Embryonic facial prominence (tissue), 1 donor: Measurements from ENCODE around the gene PPP1R9B.

Experiments used
- DNase-seq: peaks from one replicate; pipeline ENCODE4 v3.0.0-alpha.2; 2016; ENCODE audit errors: extremely low spot score

Gene PPP1R9B

DNA sequence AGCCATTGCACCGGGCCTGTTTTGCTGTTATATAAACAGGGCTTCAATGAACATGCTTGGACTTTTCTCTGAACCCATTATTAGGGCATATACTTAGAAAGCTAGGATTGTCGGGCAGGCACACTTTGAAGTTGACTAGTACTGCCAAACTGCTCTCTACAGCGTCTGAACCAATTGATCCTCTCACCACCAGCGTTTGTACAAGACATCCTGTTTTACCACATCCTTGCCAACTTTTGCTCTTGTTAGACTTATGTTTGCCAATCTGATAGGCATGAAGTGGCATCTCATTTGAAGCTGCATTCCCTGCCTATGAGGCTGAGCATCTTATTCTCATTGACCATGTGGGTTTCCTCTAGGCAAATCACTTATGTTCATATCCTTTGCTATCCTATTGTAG lies 7.4 kb upstream of the PPP1R9B start:
- no peak for DNase-seq

DNA sequence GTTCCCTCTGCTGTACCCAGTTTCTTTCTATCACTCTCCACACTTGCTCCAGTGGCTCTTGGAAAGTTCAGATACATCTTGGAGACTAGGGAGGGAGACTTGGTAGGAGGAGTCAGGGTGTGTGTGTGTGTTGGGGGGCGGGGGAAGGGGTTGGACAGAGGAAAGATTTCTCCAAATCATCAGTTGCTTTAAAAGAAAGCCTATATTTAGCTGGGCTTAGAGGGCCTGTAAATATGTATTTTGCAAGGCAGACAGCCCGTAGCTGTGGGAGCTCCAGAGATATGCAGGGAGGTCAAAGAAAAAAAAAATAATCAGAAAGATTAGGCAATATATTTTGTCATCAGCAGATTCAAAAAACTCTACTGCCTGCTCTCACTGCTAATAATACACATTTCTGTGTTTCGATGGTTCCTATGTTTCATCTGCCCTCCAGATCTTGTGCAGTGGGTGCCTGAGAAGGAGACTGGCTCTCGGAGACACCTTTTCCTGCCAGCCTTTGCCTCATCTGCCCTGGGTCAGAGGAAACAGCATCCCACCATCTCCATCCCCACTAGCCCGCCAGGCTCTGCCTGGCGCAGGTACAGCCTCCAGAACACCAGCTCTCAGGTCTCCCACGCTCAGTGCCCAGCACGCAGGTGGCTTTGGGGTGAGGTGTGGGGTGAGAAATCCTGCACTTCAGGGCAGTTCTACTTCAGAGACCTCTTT lies 4.8 kb upstream of the PPP1R9B start:
- DNase-seq: no peak

DNA sequence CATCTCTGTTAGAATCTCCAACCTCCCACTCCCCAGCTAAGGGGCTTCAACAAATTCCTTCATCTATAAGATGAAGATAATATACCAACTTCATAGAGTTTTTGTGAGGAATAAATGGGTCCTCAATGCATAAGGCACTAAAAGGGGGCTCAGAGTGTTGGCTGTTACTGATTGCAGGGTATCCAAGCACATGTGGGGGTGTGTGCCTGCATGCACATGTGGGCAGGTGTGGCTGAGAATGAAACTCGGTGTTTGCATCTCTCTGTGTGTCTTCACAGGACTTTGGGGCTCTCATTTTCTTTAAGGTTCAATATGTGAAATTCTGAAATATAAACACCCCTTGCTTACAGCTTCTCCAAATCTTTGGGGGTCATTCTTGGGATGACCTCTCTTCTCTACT lies 4.1 kb upstream of the PPP1R9B start:
- no peak for DNase-seq

DNA sequence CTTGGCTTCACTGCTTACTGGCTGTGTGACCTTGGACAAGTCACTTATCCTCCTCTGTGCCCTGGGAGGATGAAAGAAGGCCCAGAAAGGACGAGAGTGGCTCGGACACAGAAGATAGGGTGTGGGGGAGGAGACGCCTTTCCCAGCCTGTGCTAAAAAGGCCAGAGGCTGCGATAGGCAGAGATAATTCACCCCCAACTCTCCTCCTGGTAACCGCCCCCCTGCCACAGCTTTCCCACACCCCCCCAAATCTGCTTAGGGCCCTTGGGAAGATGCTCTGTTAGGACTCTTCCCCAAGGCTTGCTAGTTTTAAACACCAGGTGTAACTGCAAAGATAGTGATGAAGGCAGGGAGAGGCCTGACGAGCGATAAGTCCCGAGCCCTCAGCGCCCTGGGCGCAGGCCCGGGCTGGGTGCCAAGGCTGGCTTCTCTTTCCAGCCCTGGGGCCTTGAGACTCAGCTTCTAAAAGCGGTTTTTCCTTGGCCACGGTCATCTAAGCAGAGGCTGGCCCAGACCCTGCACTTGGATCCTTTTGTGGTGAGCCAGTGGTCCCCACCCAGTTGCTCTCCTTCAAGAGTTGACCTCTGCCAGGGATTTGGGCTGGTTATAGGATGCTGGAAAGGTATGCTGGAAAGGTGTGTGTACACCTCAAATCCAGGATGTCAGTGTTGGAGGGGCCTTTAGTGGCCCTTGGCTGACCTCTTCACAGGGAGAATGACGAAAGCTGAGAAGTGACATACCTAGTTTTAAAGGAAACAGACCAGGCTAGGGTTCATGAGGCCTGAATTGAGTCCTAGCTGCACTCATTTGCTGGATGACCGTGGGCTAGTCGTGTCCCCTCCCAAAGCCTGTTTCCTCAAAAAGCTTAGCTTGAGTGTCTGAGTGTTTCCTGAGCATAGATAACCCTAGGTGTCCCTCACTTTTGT lies 3.4 kb upstream of the PPP1R9B start:
- DNase-seq: no peak

DNA sequence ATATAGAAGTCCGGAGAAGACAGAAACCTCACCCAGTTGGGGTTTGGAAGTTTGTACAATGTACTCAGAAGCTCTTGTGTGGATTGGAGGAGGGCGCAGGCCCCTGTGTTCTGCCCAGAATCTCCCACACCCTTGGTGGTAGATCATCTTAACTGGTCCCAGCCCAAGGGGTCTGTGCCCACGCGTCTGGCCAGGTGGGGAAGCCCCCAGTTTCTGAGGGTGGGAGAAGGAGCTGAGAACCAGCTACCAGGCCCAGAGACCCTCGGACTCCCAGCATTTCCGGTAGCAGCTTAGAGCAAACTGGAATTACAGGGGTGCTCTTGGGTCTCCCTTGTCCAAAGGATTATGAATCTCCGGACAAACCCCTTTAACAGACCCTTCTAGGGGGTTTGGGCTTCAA lies 2.3 kb upstream of the PPP1R9B start:
- DNase-seq: no peak

DNA sequence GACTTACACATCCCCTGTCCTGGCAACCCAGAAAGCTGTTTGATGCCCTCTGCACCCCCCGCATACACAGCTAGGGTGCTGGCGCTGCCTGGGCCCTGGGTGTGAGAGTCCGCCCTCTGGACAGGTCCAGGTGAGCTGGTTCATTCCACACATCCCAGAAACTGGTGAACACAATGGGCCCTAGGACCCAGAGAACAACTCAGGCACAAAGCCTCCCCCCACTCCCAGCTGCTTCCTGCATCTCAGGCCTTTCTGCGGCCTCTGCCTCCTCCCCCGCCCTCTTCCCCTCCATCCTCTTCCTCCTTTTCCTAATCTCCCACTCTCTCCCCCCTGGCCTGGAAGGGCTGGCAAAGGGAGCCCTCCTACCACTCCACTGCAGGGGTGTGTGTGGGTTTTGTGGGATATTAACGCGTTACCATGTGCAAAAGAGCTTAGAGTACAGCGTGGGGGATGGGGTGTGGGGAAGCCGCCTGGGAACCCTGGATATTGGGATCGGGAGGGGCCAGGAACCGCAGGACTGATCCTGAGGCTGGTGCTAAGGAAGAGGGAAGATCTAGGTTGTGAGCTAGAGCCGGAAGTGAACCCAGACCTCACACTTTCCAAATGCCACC lies 1.6 kb upstream of the PPP1R9B start:
- peak; percentile 65 for DNase-seq

DNA sequence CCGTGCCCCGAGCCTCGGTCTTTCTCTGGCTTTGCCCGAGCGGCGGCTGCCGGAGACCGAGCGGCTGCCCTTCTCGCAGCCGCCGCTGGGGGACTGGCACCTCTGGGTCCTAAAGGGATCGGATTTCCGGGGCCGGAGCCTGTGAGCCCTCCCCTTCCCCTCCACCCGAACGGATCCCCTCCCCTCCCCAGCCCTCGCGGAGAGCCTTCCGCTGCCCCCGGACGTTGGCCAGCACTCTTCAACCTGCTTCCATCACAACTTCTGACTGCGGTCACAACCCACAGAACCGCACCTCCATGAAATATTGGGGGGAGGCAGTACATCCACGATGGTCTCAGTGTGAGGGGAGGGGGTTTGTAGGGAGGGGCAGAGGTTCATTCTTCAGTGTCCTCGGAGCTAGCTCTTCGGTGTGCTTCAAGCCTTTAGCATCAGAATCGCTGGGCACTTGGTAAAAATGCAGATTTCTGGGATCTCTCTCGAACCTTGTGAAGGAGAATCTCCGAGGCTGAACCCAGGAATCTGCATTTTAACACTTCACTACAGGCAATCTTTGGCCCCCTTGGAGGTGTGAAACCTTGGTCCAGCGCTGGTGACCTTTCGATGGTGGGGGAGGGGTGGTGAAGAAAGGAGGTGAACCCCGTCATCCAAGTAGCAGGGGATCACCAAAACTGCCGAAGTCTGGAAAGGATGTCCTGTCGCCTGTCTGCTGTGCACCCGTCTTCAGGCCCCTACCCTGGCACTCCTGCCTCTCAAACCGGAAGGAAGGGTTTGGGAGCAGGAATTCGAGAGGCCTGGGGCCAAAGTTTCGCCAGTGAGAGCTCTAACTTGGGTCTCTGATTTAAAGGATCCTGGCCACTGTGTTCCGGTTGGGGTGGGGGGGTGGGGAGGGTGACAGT lies 812 bp upstream of the PPP1R9B start:
- peak; percentile 80 for DNase-seq

DNA sequence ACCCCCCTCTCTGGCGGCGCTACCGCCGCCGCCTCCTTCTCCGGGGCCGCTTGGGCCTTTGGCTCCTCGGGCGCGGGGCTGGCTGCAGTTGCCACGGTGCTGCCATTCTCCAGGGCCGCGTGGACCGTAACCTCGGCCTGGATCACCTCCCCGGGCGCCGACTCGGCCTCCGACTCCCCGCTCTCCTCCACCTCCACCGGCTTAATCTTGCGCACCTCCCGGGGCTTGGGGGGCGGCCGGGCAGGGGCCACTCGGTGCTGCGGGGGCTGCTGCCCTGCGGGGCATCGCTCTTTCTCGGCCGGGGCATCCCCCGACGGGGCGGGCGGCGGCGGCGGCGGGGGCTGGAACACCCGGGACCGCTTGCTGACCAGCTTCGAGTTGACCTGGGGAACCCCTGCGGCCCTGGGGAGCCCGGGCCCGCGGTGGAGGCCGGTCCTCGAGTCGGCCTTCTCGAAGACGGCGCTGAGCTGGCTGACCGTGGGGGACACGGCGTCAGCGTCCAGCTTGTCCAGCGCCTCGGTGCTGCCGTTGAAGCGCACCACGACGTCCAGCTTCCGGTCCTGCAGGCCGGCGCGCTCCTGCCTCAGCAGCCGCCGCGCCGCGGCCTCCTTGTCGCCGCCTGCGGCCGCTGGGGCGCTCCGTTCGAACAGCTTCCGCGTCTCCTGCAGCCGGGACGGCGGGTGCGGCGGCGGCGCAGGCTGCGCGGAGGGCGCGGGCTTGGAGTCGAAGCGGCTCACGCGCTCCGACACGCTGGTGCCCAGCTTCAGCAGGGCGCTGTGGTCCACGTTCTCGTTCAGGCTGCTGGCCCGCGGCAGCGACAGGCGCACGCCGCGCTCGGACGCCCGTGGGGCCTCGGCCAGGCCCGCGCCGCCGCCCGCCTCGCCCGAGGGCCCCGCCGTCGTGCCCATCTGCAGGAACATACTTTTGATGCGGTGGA lies 792 bp downstream of the PPP1R9B start:
- DNase-seq: no peak

DNA sequence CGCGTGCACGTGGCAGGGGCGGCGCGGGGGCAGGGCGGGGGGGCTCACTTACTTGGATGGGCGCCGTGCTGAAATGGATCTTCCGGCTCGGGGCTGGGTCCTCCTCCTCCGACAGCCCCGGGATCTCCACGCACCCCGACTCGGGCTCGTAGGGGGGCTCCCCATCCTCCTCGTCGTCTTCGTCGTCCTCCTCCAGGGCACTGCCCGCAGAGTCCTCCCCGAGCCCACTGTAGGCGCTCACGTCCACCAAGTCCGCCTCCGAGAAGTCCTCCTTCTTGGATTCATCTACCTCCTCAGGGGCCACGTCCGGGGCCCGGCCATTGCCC lies 1.4 kb downstream of the PPP1R9B start:
- DNase-seq: no peak

DNA sequence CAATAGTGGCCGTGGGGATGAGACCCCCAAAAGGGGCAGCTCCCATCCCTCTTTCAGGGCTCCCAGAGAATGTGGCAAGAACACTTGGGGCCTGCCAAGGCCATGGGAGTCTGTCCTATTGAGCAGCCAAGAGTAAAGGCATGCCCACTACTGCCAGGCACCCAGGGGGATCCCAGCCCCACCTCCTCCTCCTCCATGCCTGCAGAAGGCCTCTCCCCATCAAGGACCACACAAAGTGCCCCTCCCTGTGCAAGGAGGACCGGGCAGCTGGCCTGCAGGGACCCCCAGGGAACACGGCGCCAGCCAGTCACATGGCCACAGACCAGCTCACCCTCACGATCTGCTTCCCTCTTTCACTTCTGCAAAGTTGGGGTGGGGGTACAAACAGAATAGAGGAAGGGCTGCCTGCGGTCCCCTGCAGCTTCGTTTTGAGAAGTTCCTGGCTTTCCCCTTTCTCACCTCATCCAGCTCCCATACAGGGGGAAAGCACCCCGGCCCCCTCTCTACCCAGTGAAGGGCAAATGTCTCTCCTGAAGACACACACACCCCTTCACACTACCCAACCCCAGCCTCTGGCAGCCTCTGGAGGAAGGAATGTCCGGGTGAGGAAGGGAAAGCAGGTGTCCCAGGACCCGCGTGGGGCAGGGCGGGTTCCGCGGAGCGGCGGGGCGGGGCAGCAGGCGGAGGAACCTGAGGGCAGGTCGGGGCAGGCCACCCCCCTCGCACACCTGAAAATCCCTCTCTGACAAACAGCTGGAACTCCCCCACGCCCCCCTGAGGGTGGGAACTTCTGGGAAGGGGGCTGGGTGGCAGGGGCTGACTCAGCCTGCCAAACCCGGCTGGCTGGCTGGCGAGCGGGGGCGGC lies 2.0 kb downstream of the PPP1R9B start:
- no peak for DNase-seq

DNA sequence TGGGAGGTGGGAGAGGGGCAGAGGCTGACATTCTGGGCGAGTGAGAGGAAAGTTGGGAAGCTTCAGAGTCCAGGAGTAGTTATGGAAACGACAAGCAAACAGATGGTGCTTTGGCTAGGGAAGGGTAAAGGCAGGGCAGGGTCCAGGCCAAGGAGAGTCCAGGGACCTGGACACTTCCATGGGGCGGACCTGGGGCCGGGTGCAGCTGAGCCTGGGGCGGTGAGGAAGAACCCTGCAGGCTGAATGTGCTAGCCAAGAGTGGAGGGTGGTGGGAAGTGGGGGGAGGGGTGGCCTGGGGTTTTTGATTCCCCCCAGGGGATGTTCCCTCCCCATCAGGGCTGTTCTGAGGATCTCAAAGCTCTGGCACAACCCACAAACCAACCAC lies 2.6 kb downstream of the PPP1R9B start:
- DNase-seq: no peak

DNA sequence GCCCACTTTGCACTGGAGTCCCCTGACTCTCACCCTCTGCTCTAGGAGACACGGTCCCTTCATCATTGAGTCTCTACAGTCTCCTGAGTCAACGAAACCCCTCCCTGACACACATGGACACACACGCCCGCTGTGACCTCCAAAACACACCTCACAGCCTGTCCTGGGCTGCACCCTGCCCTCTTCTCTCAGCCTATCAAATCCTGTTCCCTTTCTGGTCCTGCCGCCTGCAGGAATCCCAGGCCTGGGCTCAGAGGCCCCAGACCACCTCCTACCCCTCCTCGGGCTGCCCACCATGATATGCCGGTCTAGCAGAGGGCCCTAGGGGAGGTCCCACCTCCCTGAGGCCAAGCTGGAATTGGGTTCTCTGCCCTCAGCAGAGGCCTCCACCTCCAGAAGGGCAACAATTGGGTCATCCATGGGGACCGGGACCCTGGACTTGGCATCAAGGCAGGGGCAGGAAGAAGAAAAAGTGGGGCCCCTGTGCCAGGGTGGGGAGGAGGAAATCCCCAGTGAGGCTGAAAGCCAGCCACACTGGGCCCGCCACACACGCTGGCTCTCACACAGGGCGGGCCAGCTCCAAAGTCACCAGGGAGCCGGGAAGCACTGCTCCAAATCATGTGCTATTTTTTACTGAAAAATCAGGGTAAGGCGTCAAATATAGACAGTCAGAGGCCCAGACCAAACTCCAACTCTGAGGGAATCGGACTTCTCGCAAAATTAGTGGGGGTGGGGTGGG lies 3.4 kb downstream of the PPP1R9B start:
- DNase-seq: no peak

DNA sequence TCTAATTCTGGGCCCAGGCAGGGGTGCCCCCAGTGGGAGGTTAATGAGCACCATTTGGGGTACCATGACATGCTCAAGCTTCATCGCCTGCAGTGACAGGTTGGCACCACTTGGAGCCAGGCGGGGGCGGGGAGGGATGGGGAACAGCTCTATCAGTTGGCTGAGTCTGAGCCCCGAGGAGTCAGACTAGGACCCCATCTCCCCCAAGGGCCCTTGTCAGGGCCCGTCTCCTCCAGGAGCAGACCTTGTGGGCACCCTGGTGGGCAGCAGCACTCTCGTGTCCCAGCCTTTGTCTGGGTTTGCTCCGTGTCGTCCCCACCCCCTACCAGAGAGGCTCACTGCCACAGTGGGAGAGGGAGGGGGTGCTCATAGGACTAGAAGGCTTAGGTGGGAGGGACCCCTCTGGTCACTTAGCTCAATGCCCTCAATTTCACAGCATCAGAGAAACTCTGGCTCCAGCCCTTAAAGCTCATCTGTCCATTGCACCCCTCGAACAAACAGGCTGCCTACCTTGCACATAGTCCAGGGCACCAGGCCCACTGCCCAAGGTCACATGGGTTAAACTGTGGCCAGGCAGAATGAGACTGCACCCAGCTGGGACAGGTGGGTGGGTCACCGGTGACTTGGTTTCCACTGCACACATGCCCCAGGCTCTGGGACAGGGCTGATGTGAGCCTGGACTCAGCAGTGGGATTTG lies 4.1 kb downstream of the PPP1R9B start:
- no peak for DNase-seq

DNA sequence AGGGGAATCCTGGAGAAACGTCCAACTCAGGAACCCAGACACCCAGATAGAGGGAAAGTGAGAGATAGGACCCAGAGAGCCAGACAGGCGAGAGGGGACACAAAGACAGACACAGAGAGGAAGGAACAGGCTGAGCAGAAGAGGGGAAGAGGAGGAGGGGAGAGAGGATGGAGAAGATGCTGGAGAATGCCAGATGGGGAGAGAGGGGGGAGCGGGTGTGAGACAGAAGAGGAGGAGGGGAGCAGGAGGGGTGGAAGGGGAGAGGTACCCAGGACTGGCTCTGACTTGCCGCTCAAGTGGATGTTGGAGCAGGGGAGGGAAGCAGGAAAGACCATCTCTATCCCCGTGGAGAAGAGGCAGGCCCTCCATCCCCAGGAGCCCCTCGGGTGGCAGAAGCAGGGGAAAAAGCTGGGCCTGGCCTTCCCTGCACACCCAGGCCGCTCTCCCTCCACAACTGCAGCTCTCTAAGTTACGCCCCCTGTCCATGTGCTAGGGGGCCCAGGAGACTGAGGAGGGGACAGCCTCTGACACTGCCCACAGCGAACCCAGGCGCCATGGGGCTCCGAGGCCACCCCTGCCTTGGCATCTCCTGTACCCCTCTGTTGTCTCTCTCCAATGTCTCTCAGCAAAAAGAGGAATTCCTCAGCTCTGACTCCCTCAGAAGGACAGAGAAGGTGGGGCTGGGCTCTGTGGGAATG lies 4.8 kb downstream of the PPP1R9B start:
- DNase-seq: no peak

DNA sequence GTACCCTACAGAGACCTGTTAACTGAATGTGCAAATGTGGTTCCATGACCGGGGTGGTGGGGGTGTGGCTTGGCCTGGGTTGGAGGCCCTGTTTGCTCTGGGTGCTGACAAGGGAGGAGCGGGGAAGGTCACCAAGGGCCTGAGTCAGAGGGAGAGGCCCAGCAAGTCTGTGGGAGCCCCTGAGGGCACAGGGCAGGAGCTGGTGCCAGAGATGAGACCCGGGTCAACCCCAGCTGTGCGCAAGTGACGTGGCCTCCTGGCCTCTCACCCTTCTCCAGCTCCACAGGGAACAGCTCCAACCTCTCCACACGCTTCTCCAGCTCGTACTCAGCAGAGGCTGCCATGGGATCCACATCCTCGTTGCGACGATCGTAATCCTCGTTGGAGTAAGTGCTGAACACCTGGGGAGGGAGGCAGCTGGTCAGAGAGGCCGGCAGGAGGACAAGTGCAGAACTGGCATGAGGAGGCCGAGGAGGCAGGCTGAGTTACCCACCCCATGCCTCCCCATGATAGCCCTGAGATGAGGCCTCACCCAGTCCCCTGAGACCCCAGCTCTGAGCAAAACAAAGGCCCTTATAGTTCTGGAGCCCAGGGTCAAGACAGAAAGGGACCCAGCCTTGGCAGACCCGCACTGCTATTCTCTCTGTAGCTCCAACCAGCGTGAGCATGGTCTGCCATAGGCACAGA lies 5.5 kb downstream of the PPP1R9B start:
- DNase-seq: no peak

DNA sequence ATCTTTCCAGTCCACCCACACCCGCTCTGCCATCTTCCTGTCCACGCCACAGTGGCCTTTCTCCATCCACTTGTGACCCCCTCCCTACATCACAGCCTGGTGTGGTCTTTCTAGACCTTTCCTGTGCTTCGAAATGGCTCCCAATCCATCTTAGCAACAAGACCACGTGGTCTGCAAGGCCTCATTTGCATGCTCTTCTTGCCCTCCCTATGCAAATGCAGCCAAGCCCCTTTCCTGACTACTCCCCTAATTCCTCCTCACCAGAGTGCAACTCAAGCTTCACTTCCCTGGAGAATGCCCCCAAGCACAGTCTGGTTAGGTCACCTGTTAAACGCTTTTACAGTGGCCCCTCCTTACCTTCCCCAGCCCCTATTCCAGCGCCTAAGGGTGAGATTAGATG lies 6.1 kb downstream of the PPP1R9B start:
- DNase-seq: no peak

DNA sequence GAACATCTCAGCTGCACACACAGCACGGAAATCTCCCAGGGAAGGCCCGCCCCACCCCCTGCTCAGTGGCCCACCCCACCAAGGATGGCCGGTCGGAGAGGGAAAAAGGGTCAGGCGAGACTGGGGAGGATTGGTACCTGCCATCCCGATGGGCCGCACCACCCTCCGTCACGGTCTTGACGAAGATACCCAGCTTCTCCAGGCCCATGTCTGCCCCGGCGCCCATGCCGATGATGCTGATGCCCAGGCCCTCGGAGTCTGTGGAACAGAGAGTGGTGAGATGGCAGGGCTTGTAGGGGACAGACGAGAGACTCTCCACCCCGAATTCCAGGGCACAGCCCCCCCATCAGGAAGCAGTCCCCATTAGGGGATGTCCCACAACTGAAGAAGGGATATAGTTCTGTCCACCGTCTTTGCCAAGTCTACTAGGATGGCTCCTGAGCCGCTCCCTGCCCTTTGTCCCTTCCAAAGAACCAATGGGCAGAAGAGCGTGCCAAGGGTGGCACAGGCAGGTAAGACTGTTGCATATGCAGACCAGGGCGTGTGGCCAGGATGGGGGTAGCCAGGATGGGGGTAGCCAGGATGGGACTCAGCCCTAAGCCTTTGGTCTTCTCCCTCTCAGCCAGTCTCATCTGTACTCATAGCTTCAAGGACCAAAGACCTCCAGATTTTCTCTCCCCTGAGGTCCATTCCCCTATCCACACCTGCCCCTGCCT lies 6.9 kb downstream of the PPP1R9B start:
- DNase-seq: no peak
